H1 (cell line): ENCODE results near the gene FBXL17. TPM values are rescaled to one million over a fixed set of nuclear protein-coding genes. Genes with fewer than 3 reads are reported as not detected.
A peak's percentile ranks its signal among the peaks of the same experiment; 100 is the strongest.

Experiments
- CTCF ChIA-PET: fragments of 300-600 bp; sonication (Branson Sonifier 250); formaldehyde crosslinking; loops from one replicate; lab custom pipeline; 2021; ENCODE audit not compliant: partially characterized antibody; lab: Charles Lee
- POLR2A ChIA-PET: fragments of 300-600 bp; sonication (Branson Sonifier 250); formaldehyde crosslinking; loops from one replicate; lab custom pipeline; 2021; ENCODE audit warnings: inconsistent platforms; ENCODE audit not compliant: partially characterized antibody; lab: Charles Lee
- DNase-seq, 2 experiments: peaks; one replicate each; pipeline versions ENCODE4 v3.0.0 to v3.0.0-alpha.2; 2010 to 2022; ENCODE audit warnings: low spot score in 2 of 2, low read depth in 1 of 2, mixed read lengths in 1 of 2
- FAIRE-seq: peaks from 2 replicates; lab custom pipeline; 2011; peaks lifted over from hg19 to GRCh38; lab: Jason Lieb, UNC
- H2AFZ ChIP-seq: 2 replicates; pipeline ENCODE4 v1.8.1; 2012; ENCODE audit warnings: low read length, inconsistent platforms
- H2AK5ac ChIP-seq: 2 replicates; pipeline ENCODE4 v1.6.1; 2013; ENCODE audit warnings: low read depth, low read length
- H2BK120ac ChIP-seq: replicated peaks from 2 replicates; pipeline ENCODE3; 2013; ENCODE audit warnings: low read depth, low read length, inconsistent platforms
- H2BK12ac ChIP-seq: 2 replicates; pipeline ENCODE4 v1.6.1; 2013; ENCODE audit warnings: low read depth, low read length
- H2BK15ac ChIP-seq: 2 replicates; pipeline ENCODE4 v1.6.1; 2013; ENCODE audit warnings: low read length
- H2BK20ac ChIP-seq: 2 replicates; pipeline ENCODE4 v1.6.1; 2013; ENCODE audit warnings: low read length
- H2BK5ac ChIP-seq: 2 replicates; pipeline ENCODE4 v1.6.1; 2013; ENCODE audit warnings: low read depth, low read length
- H3K14ac ChIP-seq: 2 replicates; pipeline ENCODE4 v1.6.1; 2013; ENCODE audit warnings: inconsistent platforms; ENCODE audit not compliant: insufficient read length
- H3K18ac ChIP-seq: 2 replicates; pipeline ENCODE4 v1.6.1; 2013; ENCODE audit warnings: low read length; ENCODE audit errors: extremely low read depth
- H3K23ac ChIP-seq: 2 replicates; pipeline ENCODE4 v1.6.1; 2013; ENCODE audit warnings: inconsistent platforms; ENCODE audit not compliant: insufficient read length
- H3K23me2 ChIP-seq: 2 replicates; pipeline ENCODE4 v1.6.1; 2013; ENCODE audit warnings: low read depth, low read length
- H3K27ac ChIP-seq: 2 replicates; pipeline ENCODE4 v1.6.1; 2011; ENCODE audit warnings: low read depth, low read length, inconsistent platforms
- H3K27me3 ChIP-seq, 4 experiments: replicated peaks in 1 of 4; 1 replicate in 1 of 4; 2 replicates in 3 of 4; pipeline versions ENCODE4 v1.6.1 to v1.8.1; 2011 to 2013; ENCODE audit warnings: low read length in 3 of 4, mild to moderate bottlenecking in 3 of 4, inconsistent platforms in 2 of 4, mixed read lengths in 2 of 4, moderate library complexity in 1 of 4; ENCODE audit not compliant: control insufficient read depth in 3 of 4, insufficient read depth in 3 of 4; ENCODE audit errors: extremely low read depth in 1 of 4
- H3K36me3 ChIP-seq, 4 experiments: 2 replicates each; pipeline versions ENCODE4 v1.6.1 to v1.8.1; 2011 to 2013; ENCODE audit warnings: mild to moderate bottlenecking in 4 of 4, low read length in 3 of 4, moderate library complexity in 2 of 4, control low read depth in 1 of 4, inconsistent platforms in 1 of 4; ENCODE audit not compliant: insufficient read depth in 4 of 4, control insufficient read depth in 2 of 4
- H3K4ac ChIP-seq: replicated peaks from 2 replicates; pipeline ENCODE3; 2013; ENCODE audit warnings: low read length, low read depth, mixed read lengths, inconsistent platforms; ENCODE audit not compliant: insufficient read length
- H3K4me1 ChIP-seq, 4 experiments: replicated peaks in 1 of 4; 1 replicate in 1 of 4; 2 replicates in 3 of 4; pipeline versions ENCODE4 v1.6.1 to v1.8.1; 2011 to 2013; ENCODE audit warnings: low read length in 3 of 4, inconsistent platforms in 2 of 4, mixed read lengths in 1 of 4; ENCODE audit not compliant: insufficient read depth in 4 of 4, control insufficient read depth in 3 of 4
- H3K4me2 ChIP-seq, 2 experiments: 2 replicates each; pipeline versions ENCODE4 v1.6.1 to v1.8.1; 2011 to 2013; ENCODE audit warnings: low read depth in 2 of 2, low read length in 2 of 2, control low read depth in 1 of 2, inconsistent platforms in 1 of 2, mild to moderate bottlenecking in 1 of 2; ENCODE audit not compliant: insufficient read depth in 1 of 2
- H3K4me3 ChIP-seq, 4 experiments: fragments of 200-600, 300-600 bp in 1 of 4; sonication (generic), shearing (Covaris generic), sonication (Bioruptor Twin) in 1 of 4; 2 replicates each; pipeline versions ENCODE4 v1.5.1 to v1.8.1; 2011 to 2016; ENCODE audit warnings: low read length in 4 of 4, low read depth in 3 of 4, control low read depth in 2 of 4, inconsistent platforms in 2 of 4, mild to moderate bottlenecking in 2 of 4, mixed read lengths in 1 of 4, moderate library complexity in 1 of 4; ENCODE audit not compliant: insufficient read depth in 2 of 4; ENCODE audit errors: extremely low read depth in 1 of 4
- H3K56ac ChIP-seq: replicated peaks from 2 replicates; pipeline ENCODE3; 2013; ENCODE audit warnings: low read depth, mild to moderate bottlenecking, mixed read lengths, low read length, inconsistent platforms; ENCODE audit not compliant: insufficient read length
- H3K79me1 ChIP-seq: 2 replicates; pipeline ENCODE4 v1.6.1; 2013; ENCODE audit warnings: low read depth, low read length, control low read depth
- H3K79me2 ChIP-seq, 2 experiments: 2 replicates each; pipeline versions ENCODE4 v1.6.1 to v1.8.1; 2012 to 2013; ENCODE audit warnings: low read length in 2 of 2, mild to moderate bottlenecking in 2 of 2, inconsistent platforms in 1 of 2; ENCODE audit not compliant: insufficient read depth in 2 of 2, control insufficient read depth in 1 of 2
- H3K9ac ChIP-seq, 4 experiments: replicated peaks in 1 of 4; 1 replicate in 1 of 4; 2 replicates in 3 of 4; pipeline versions ENCODE4 v1.6.1 to v1.8.1; 2011 to 2013; ENCODE audit warnings: low read depth in 3 of 4, low read length in 3 of 4, control low read depth in 2 of 4, mild to moderate bottlenecking in 2 of 4, moderate library complexity in 2 of 4, inconsistent platforms in 1 of 4; ENCODE audit errors: extremely low read depth in 1 of 4
- H3K9me3 ChIP-seq, 2 experiments: 2 replicates each; pipeline versions ENCODE4 v1.6.1 to v1.8.1; 2012 to 2013; ENCODE audit warnings: mild to moderate bottlenecking in 2 of 2, moderate library complexity in 2 of 2, control low read depth in 1 of 2, inconsistent platforms in 1 of 2, low read depth in 1 of 2, low read length in 1 of 2, mixed read lengths in 1 of 2; ENCODE audit not compliant: insufficient read depth in 2 of 2
- H4K20me1 ChIP-seq, 2 experiments: replicated peaks in 1 of 2; 2 replicates each; pipeline versions ENCODE3 to v1.8.1; 2011 to 2013; ENCODE audit warnings: inconsistent platforms in 2 of 2, low read length in 2 of 2, mild to moderate bottlenecking in 1 of 2; ENCODE audit not compliant: insufficient read depth in 2 of 2, control insufficient read depth in 1 of 2
- H4K5ac ChIP-seq: 2 replicates; pipeline ENCODE4 v1.6.1; 2013; ENCODE audit warnings: low read length, low read depth, mixed read lengths, inconsistent platforms; ENCODE audit not compliant: insufficient read length
- H4K8ac ChIP-seq: 2 replicates; pipeline ENCODE4 v1.8.0; 2013; ENCODE audit warnings: mild to moderate bottlenecking, moderate library complexity, low read length, inconsistent platforms; ENCODE audit not compliant: insufficient read depth; ENCODE audit errors: extremely low read depth
- H4K91ac ChIP-seq: replicated peaks from 2 replicates; pipeline ENCODE3; 2013; ENCODE audit warnings: low read length, mixed read lengths, inconsistent platforms; ENCODE audit not compliant: insufficient read length
- BACH1 ChIP-seq: IDR thresholded peaks from 2 replicates; pipeline ENCODE4 v1.6.1; 2012; ENCODE audit warnings: low read length, improper control_type of control experiment
- BCL11A ChIP-seq, 2 experiments: IDR thresholded peaks; one replicate each; pipeline ENCODE4 v1.6.1; 2011; ENCODE audit warnings: low read depth in 2 of 2, low read length in 2 of 2, mild to moderate bottlenecking in 2 of 2
- GABPA ChIP-seq: IDR thresholded peaks from 2 replicates; pipeline ENCODE4 v1.6.1; 2011; ENCODE audit warnings: mild to moderate bottlenecking, low read length, moderate library complexity, borderline replicate concordance; ENCODE audit not compliant: insufficient read depth
- KDM4A ChIP-seq: IDR thresholded peaks from one replicate; pipeline ENCODE4 v1.7.1; 2012; ENCODE audit warnings: low read depth, mild to moderate bottlenecking, moderate library complexity, low read length, inconsistent platforms; ENCODE audit not compliant: severe bottlenecking
- MAFK ChIP-seq: IDR thresholded peaks from 2 replicates; pipeline ENCODE4 v1.6.1; 2012; ENCODE audit warnings: low read depth, mild to moderate bottlenecking, improper control_type of control experiment, low read length
- POLR2AphosphoS5 ChIP-seq: IDR thresholded peaks from 2 replicates; pipeline ENCODE4 v1.6.1; 2011; ENCODE audit warnings: low read depth, low read length
- POU5F1 ChIP-seq: IDR thresholded peaks from 2 replicates; pipeline ENCODE4 v1.6.1; 2011; ENCODE audit warnings: low read depth, mild to moderate bottlenecking, low read length, moderate library complexity
- RAD21 ChIP-seq, 2 experiments: IDR thresholded peaks in 1 of 2; conservative IDR thresholded peaks in 1 of 2; 2 replicates each; pipeline ENCODE4 v1.6.1; 2011; ENCODE audit warnings: low read depth in 2 of 2, low read length in 2 of 2, improper control_type of control experiment in 1 of 2, inconsistent platforms in 1 of 2, mild to moderate bottlenecking in 1 of 2, moderate library complexity in 1 of 2
- WGBS, 2 experiments: shearing (Covaris generic) in 1 of 2; methylation state at CpG; one replicate each; pipeline versions ENCODE4 v1.1.6 to v1.1.7; 2013 to 2015; ENCODE audit warnings: low lambda C conversion rate in 2 of 2, mixed read lengths in 2 of 2, inconsistent platforms in 1 of 2, low coverage in 1 of 2, missing lambda C conversion rate in 1 of 2; ENCODE audit not compliant: insufficient replicate concordance in 2 of 2, insufficient coverage in 1 of 2, insufficient read length in 1 of 2; ENCODE audit errors: extremely low coverage in 1 of 2, missing lambda C conversion rate in 1 of 2; 5-methylcytosine and 5-hydroxymethylcytosine counted together
- polyA plus RNA-seq, 7 experiments: library from polyadenylated mRNA; depleted of rRNA in 3 of 7; stranded (reverse) in 5 of 7; unstranded in 2 of 7; fragments of >200 nt in 5 of 7; fragments of 200-250 nt in 2 of 7; gene quantifications; 1 replicate in 5 of 7; 2 replicates in 1 of 7; 4 replicates in 1 of 7; pipeline versions ENCODE4 v1.2.1 to v1.2.3, GENCODE V29; 2011 to 2013; ENCODE audit warnings: missing spikeins in 2 of 7, mixed read lengths in 2 of 7
- total RNA-seq: library from RNA; stranded (reverse); fragmentation: NEBNext Ultra II Directional; extraction: Animal tissue kit (Norgen Biotek cat#: 25700); gene quantifications from 2 replicates; pipeline ENCODE4 v1.2.1, GENCODE V29; 2021

FBXL17 gene
- total and polyA plus RNA-seq, 2 of the 8 experiments (the other 6 are each of a cell fraction or from before 2014, with no cell fraction given) = 0.35 to 4.3 TPM

GRCh38 chr5:108278285-108279240, 103.3 kb downstream of the FBXL17 start:
- Histone ChIP-seq H3K79me2 (no peaks in the 10 kb centered on the region), H2BK20ac (no peak overlapping the region), H3K36me3 (no peaks in the 10 kb centered on the region), H4K5ac (no peak overlapping the region), H3K9me3 (no peaks in the 10 kb centered on the region), H3K4me3 (no peak overlapping the region), H3K27me3 (no peaks in the 10 kb centered on the region), H4K20me1 (no peaks in the 10 kb centered on the region), H2BK15ac (no peak overlapping the region), H3K79me1 (no peaks in the 10 kb centered on the region), H3K4ac (no peak overlapping the region), H4K91ac (no peak overlapping the region), H4K8ac (no peak overlapping the region; the same call in 1 of the 2 replicates), H2AK5ac (no peak overlapping the region), H2AFZ (no peak overlapping the region), H3K18ac (no peak overlapping the region), H3K23ac (no peak overlapping the region), H3K9ac (no peak overlapping the region), H3K4me2 (no peak overlapping the region), H2BK5ac (no peak overlapping the region), H2BK120ac (no peak overlapping the region), H3K27ac (no peak overlapping the region), H3K23me2 (no peaks in the 10 kb centered on the region), H3K56ac (no peak overlapping the region), H2BK12ac (no peak overlapping the region), H3K14ac (no peak overlapping the region), H3K4me1 (peaks cover 0 to 2% (median 0%) of the 10 kb centered on the region in 4 experiments; a peak in 3 of 7 replicates)
- DNase-seq (peak in 1 of 2 experiments; percentile 46), FAIRE-seq (no peak)
- ChIA-PET CTCF (interaction anchor here (1.3 to 2.1 kb wide), 2 partner anchors 8 to 18 kb away, joined by 4 to 11 read pairs; no protein-coding TSS in a partner anchor), POLR2A (no interaction called here)
- WGBS, 2 experiments = 92% methylated on average over 3 of the region's 3 CpGs; no CpG with 5 or more reads in 1 of the 2 experiments
- no peak for TF ChIP-seq MAFK
- no peak for TF ChIP-seq GABPA
- TF ChIP-seq POU5F1 = no peak
- TF ChIP-seq RAD21 (IDR thresholded peaks at IDR 0.05 in 1 of 2, conservative IDR thresholded peaks at IDR 0.05 in 1 of 2; ENCODE audit: low read depth in 2 of 2, low read length in 2 of 2) = peak; percentile 30 to 40; a peak in 3 of 4 replicates
- TF ChIP-seq BACH1 = no peak
- TF ChIP-seq POLR2AphosphoS5 = no peak
- TF ChIP-seq KDM4A = no peak
- no peak for TF ChIP-seq BCL11A (IDR thresholded peaks at IDR 0.05; ENCODE audit: low read depth in 2 of 2, low read length in 2 of 2)
